ENCODE measurements around the gene MYO1D.

Gene MYO1D

DNA sequence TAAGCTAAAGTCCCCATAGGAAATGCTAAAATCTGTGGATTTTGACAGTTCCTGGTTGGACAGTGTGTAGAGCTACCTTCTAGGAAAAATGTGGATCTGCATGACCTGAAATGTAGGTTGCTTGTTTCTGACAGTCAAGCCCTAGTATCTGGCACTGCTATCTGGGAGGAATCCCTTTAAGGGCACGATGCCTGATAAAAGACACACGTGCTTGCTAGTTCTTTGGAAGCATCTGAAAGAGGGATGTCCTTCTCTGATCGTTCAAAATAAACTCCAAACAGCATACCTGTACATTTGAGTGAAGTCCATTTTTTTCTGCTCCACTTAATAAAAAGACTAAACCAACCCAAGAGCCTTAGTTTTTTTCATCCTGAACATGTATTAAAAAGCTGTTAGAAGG lies 288.8 kb downstream of the MYO1D start:
- DNase-seq (ENCODE audit: low read depth in 2 of 2, low spot score in 1 of 2), result no peak

DNA sequence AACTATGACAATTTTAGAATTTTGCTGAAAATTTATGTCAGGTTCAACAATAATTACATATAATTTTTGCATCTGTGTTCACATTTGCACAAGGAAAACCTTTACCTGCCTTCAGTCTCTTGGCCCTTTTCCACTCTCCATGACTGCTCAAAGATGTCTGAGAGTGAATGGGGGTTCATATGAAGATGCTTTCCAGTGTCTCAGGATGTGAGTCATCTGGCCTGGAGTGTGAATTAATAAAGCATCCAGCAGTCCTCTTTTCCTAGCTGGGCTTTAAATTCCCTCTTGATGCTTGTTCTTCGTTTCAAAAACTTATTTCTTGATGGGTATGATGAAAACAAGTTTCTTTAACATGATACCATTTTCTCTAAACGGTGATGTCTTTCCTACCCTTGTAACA lies 290.3 kb downstream of the MYO1D start:
- DNase-seq (ENCODE audit: low read depth in 2 of 2, low spot score in 1 of 2), result no peak

DNA sequence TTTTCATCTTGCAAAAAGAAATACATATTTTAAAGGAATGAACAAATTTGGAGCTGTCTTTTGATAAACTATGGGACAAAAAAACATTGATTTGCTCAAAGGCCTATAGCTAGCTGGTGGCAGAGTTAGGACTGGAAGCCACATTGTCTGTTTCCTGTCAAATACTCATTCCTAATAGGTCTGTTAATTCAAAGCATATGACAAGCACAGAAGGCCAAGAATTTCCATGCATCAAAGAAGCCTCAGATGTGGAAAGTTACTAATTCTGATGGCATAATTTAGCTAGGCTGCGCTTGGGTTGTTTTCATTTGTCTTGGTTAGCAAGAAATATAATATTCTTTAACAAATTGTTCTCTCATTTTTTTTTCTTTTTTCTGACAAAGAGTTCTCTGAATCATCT lies 292.1 kb downstream of the MYO1D start:
- no peak for DNase-seq (ENCODE audit: low read depth in 2 of 2, low spot score in 1 of 2)

- no peak for DNase-seq (ENCODE audit: low read depth in 2 of 2, low spot score in 1 of 2)
Measured at GRCh38 chr17:32583053-32583452, 293.9 kb downstream of the MYO1D start.

- DNase-seq (ENCODE audit: low read depth in 2 of 2, low spot score in 1 of 2), result no peak
Measured at GRCh38 chr17:32575852-32576251, 301.1 kb downstream of the MYO1D start.

- DNase-seq (ENCODE audit: low read depth in 2 of 2, low spot score in 1 of 2), result no peak
Measured at GRCh38 chr17:32570081-32570396, 306.9 kb downstream of the MYO1D start.

DNA sequence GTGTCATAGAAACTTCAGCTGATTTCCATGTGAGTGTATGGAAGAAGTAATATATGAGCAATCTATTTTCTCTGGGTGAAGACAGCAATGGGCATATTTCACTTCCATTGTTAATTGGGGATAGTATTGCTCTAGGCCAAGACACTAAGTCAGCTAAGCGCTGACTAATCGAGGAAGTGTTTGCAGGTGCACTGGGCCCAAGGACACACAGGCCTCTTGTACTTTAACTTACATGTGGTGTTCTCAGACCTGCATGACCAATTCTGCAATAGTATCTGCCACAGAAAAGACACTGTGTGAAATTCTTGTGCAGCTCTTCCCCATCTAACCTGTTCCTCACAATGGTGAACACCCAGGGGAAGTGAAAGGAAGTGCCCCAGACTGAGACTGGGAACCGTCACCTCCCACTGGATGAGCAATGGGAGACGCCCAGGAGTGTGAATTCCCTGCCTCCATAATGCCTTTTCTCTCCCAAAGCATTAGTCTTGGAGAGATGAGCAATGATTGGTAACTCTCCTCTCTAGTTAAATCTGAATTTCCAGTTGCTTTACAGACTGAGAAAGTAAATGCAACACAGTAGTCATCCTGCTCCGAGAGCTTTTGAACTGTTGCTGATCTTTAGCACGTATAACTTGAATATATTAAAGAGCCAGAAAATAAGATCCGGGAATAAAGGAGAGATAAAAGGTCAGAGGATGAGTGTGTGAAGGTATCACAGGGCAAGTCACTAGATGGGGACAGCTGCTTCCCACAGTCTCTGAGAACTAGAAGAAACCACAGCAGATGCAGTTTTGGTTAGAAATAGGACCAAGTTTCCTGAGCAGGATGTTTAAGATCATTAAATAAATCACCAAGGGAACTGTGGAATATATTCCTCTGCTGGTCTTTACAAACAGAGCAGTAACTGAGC lies 307.5 kb downstream of the MYO1D start:
- DNase-seq (ENCODE audit: low read depth in 2 of 2, low spot score in 1 of 2), result no peak

DNA sequence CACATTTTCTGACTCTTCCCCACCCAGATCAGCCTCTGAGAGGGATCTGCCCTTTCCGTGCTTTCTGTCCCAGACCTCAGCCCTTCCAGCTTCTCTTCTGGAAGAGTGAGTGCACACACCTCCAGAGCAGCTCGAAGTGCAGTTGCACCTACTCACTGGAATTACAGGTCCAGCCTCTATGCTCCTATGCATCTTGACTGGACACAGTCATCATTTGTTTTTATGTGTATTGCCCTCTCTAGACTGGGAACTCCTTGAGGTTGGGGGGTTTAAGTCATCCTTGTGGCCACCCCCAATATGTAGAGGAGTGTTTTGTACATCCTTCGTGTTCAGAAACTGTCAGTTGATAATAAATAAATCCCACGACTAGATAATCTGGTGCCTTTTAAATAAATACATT lies 308.2 kb downstream of the MYO1D start:
- DNase-seq (ENCODE audit: low read depth in 2 of 2, low spot score in 1 of 2), result no peak

- DNase-seq (ENCODE audit: low read depth in 2 of 2, low spot score in 1 of 2), result no peak
Measured at GRCh38 chr17:32567511-32567910, 309.4 kb downstream of the MYO1D start.

DNA sequence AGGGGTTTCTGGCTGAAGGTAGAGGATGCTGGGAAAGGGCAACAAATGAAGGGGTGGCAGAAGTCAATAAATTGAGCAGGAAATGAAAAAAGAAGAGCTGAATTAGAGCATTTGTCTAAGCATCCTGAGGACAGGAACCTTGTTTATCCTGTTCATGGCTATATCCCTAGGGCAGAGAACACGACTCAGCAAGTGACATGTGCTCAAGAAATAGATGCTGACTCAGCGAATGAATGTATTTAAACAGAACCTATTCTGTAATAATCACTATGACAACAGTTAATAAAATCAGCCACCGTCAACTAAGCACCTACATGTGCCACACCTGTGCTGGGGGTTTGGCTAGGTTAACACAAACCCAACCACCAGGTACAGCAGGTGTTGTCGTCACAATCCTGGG lies 309.8 kb downstream of the MYO1D start:
- DNase-seq (ENCODE audit: low read depth in 2 of 2, low spot score in 1 of 2), result no peak

GRCh38 chr17:32566303-32566702 lies 310.6 kb downstream of the MYO1D start:
- DNase-seq (ENCODE audit: low read depth in 2 of 2, low spot score in 1 of 2), result no peak

DNA sequence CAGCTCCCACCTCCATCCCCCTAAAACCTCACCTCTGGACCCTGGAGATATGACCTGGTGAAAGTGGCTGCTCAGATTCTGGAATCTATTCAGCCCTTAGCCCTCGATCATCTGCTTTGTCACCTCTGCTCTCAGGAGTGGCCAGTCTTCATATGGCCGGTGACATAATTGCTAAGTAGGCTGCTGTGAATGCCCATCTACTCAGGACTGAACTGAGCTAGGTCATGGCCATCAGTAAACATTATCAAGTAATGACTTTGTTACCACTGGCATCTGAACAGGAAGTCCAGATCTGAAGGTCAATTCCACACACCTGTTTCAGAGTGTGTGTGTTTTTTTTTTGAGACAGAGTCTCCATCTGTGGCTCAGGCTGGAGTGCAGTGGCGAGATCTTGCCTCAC lies 311.5 kb downstream of the MYO1D start:
- no peak for DNase-seq (ENCODE audit: low read depth in 2 of 2, low spot score in 1 of 2)

GRCh38 chr17:32564325-32564724 lies 312.6 kb downstream of the MYO1D start:
- no peak for DNase-seq (ENCODE audit: low read depth in 2 of 2, low spot score in 1 of 2)

DNA sequence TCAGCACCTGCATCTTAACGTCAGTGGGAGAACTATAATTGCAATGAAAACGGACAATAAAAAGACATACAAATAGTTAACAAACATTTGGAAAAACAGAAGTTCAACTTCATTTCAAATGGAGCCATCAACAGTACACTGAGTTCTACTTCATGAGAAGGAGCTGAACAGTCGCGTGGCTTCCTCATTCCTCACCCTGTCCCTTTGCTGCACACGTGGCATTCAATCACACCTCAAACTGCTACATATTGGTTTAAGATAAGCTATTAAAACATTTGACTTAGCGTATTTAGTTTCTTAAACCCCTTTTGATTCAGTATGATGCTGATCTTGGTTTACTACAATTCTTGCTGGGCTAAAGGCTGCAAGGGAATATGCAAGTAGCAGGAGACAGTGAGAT lies 313.3 kb downstream of the MYO1D start:
- no peak for DNase-seq (ENCODE audit: low read depth in 2 of 2, low spot score in 1 of 2)

DNA sequence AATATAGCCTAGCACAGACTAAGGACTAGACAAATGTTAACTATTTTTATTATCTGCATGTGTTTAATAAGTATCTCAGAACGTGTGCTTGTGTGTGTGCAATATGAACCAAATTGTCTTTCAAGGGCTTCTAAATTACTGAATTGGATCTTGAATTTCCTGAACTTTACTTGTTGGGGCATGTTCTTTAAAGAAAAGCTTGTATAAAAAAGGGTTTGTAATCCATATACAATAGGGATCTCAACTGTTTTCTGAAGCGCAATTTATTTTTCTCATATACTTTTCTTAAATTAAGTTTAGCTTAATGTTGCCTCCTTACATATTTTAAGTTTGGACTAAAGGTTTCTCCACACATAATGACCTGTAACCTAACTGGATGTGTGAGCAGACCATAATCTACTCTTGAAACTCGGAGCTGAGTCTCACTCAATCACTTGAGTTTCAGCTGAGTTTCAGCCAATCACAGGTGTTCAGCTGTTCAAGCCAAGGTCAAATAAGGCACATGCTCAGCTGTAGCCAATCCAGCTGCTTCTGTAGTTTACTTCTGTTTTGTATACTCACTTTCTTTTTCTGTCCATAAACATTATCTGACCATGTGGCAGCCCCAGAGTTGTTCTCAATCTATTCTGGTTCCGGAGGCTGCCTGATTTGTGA lies 317.8 kb downstream of the MYO1D start:
- no peak for DNase-seq (ENCODE audit: low read depth in 2 of 2, low spot score in 1 of 2)

DNA sequence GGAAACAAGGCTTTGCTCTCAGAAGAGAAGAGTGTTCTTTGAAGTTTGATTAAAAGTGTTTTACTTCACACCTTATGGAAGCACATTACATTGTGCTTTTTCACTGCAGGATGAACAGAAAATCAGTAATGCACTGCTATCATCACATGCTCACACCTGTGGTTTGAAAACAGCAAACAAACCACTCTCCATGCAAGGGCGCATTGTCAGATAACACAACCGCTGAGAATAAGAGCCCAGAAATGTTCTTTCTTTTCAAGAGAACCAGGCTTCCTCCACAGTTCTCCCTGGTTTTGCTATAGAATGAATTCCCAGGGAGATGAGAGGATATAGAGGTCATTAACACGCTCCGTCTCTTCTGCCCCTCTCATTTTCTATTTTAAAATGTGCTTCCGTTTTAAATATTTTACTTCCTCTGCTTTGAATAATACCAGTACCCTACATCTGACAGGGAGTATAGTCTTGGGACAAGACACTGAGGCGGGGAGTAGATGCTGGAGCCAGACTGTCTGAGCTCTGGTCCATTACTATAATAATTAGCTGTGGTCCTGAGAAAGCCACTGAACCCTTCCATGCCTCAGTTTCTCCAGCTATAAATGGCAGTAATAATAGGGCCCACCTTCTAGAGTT lies 318.5 kb downstream of the MYO1D start:
- no peak for DNase-seq (ENCODE audit: low read depth in 2 of 2, low spot score in 1 of 2)

DNA sequence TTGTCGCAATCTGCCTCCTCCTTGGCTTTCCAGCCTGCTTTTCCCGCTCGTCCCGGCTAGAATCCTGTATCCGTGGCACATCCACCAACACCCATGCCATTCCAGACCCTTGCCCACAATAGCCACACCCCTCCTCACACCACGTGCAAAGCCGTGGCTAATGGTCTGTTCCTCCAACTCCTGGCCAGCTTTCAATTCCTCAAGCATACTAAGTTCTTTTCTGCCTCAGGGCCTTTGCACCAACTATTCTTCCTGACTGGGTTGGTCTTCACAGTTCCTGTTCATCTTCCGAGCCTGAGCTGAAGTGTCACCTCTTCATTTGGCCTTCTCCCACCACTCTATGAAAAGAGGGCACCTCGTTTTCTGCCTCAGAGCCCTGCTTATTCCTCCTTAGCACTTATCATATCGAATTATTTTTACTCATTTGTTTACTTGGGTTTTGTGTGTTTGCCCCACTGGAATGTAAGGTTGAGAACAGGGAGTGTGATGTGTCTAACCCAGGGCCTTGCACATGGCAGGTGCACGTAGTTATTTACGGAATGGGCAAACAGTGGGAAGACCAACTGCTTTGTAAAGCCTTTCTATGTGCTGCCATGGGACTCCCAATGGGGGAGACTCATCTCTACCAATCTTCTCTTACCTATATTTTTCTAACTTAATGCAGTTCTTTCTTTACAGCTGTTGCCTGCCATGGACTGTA lies 321.2 kb downstream of the MYO1D start:
- DNase-seq (ENCODE audit: low read depth in 2 of 2, low spot score in 1 of 2), result no peak

- no peak for DNase-seq (ENCODE audit: low read depth in 2 of 2, low spot score in 1 of 2)
Measured at GRCh38 chr17:32553168-32553567, 323.8 kb downstream of the MYO1D start.

- no peak for DNase-seq (ENCODE audit: low read depth in 2 of 2, low spot score in 1 of 2)
Measured at GRCh38 chr17:32552280-32552679, 324.6 kb downstream of the MYO1D start.

DNA sequence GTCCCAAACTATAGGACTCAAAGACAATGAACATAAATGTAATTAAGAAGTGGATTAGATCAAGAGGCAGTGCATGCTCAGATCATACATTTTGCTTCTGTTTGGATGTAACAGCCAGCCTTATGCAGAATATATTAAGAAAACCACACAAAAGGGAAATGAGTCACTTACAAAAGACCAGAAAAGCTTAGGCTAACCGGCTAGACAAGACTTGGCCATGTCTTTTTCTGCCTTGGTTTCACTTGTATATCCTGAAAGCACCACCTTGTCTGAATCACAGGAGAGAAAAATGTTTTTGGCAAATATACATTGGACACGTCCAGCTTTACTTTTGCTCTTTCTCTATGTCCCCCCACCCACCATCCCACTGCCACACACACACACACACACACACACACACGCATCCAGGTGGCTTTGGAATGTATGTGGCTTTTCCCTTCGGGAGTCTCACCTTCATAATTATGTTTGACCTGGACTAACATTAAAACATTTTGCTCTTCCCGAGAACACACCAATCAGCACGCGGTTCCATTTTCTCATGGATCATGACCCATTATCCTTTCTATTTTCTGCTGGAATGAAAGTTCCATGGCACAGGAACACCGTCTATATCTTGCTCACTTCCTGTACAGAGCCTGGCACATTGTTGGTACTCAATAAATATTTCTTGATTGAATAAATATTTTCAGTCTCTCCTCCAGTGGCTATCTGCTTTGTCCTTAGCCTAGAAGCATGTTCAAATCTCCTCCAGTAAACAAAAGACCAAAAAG lies 325.6 kb downstream of the MYO1D start:
- no peak for DNase-seq (ENCODE audit: low read depth in 2 of 2, low spot score in 1 of 2)

GRCh38 chr17:32549559-32549958 lies 327.4 kb downstream of the MYO1D start:
- no peak for DNase-seq (ENCODE audit: low read depth in 2 of 2, low spot score in 1 of 2)
